Ishikawa (cell line): ENCODE results near the gene CHRM5.

Source experiments
- CEBPB ChIP-seq: IDR thresholded peaks from 2 replicates; pipeline ENCODE4 v1.6.1; 2012
- CREB1 ChIP-seq: IDR thresholded peaks from 2 replicates; pipeline ENCODE4 v1.6.1; 2012; ENCODE audit warnings: low read depth
- EGR1 ChIP-seq: IDR thresholded peaks from 2 replicates; pipeline ENCODE4 v1.6.1; 2012
- EP300 ChIP-seq: IDR thresholded peaks from 2 replicates; pipeline ENCODE4 v1.6.1; 2012; ENCODE audit warnings: borderline replicate concordance
- FOXM1 ChIP-seq: IDR thresholded peaks from 2 replicates; pipeline ENCODE4 v1.6.1; 2012; ENCODE audit warnings: low read depth, borderline replicate concordance
- NFIC ChIP-seq: IDR thresholded peaks from 2 replicates; pipeline ENCODE4 v1.6.1; 2012
- RAD21 ChIP-seq: IDR thresholded peaks from 2 replicates; pipeline ENCODE4 v1.6.1; 2012; ENCODE audit warnings: low read depth
- REST ChIP-seq: IDR thresholded peaks from 2 replicates; pipeline ENCODE4 v1.6.1; 2012; ENCODE audit warnings: low read depth, mild to moderate bottlenecking
- TAF1 ChIP-seq: IDR thresholded peaks from 2 replicates; pipeline ENCODE4 v1.6.1; 2012; ENCODE audit warnings: low read depth, mild to moderate bottlenecking
- TCF12 ChIP-seq: IDR thresholded peaks from 2 replicates; pipeline ENCODE4 v1.6.1; 2012; ENCODE audit warnings: low read depth
- TEAD4 ChIP-seq: IDR thresholded peaks from 2 replicates; pipeline ENCODE4 v1.6.1; 2012
- USF1 ChIP-seq: IDR thresholded peaks from 2 replicates; pipeline ENCODE4 v1.6.1; 2012
- YY1 ChIP-seq: IDR thresholded peaks from 2 replicates; pipeline ENCODE4 v1.6.1; 2012; ENCODE audit warnings: low read depth
- ZBTB7A ChIP-seq: IDR thresholded peaks from 2 replicates; pipeline ENCODE4 v1.6.1; 2012; ENCODE audit warnings: low read depth
- TF ChIP-seq, protein P1 (sequence below): IDR thresholded peaks from 2 replicates; pipeline ENCODE4 v1.6.1; 2012

Gene CHRM5

GRCh38 chr15:34056911-34057310 lies 88.6 kb downstream of the CHRM5 start:
- TF ChIP-seq RAD21 (no peak), NFIC (no peak), TCF12 (no peak), CREB1 (no peak), TAF1 (no peak), EGR1 (no peak), CEBPB (no peak), USF1 (no peak)
- TF ChIP-seq, protein P1, sequence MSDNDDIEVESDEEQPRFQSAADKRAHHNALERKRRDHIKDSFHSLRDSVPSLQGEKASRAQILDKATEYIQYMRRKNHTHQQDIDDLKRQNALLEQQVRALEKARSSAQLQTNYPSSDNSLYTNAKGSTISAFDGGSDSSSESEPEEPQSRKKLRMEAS, result no peak

GRCh38 chr15:34059476-34059875 lies 91.2 kb downstream of the CHRM5 start:
- TF ChIP-seq CREB1 (no peak), ZBTB7A (no peak), TAF1 (no peak), NFIC (no peak), USF1 (no peak), CEBPB (no peak), REST (no peak), EGR1 (no peak), YY1 (no peak), TCF12 (no peak), FOXM1 (no peak), EP300 (no peak), TEAD4 (no peak), RAD21 (no peak)
- TF ChIP-seq, protein P1, result no peak

DNA sequence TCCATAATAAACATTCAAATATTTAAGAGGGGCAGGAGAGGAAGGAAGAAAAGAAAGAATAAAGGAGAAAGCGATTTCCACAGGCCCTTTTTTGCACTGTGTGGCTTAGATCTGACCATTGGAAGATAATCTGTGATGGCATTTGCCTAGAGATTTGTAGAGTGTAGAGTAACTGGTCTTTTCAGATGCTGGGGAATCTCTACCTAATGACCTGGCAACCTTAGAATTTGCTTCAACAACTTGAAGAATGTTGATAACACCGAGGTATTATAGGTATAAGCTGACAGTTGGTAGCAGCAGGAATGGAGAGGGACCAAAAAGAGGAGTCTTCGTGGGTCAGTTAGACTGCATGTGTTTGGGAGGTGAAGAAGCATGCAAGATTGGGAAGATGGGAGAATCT lies 91.6 kb downstream of the CHRM5 start:
- TF ChIP-seq CREB1 (no peak), CEBPB (no peak), ZBTB7A (no peak), EP300 (no peak), RAD21 (no peak), TCF12 (no peak)

DNA sequence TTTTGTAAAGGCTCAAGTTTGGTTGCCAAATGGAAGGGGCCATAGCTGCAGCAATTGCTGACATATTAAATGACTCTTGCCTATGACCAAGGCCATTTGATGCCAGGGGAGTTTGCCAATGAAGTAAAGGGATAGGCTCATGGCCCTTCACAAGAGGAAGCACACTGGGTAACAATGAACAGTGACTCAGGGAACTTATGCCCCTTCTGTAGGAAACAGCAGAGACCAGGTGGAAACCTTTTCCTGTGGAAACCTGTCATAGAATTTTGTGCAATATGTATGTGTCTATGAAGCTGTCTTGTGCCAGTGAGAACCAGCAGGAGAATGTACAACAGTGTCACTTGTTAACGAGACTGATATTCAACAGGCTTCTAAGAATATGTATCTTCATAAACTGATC lies 96.1 kb downstream of the CHRM5 start:
- TF ChIP-seq FOXM1, result no peak
- no peak for TF ChIP-seq TEAD4
- TF ChIP-seq ZBTB7A, result no peak
- TF ChIP-seq, protein P1, result no peak
- no peak for TF ChIP-seq CEBPB
- TF ChIP-seq EP300, result no peak
- TF ChIP-seq TCF12, result no peak
- no peak for TF ChIP-seq TAF1
- TF ChIP-seq USF1, result no peak
- no peak for TF ChIP-seq YY1
- TF ChIP-seq EGR1, result no peak
- no peak for TF ChIP-seq NFIC
- TF ChIP-seq REST, result no peak
- no peak for TF ChIP-seq CREB1

DNA sequence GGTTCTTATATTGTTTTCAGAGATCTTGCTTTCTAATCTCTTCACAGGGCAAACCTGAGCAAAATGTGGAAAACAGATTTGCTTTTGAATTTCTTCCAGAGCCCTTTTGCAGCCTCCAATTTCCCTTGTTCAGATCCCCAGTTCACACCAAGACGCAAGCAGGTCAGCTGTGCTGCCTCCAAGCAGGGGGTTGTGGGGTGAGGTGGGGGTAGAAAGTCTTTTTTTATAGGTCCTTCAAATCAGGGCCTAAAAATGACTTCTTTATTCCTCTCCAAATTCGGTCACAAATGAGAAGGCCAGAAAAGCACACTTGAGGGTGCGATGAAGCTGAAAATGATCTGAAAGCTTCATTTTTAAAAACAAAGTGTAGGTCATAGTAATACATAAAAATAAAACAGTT lies 97.0 kb downstream of the CHRM5 start:
- TF ChIP-seq FOXM1 (no peak), NFIC (no peak), EP300 (no peak), CEBPB (no peak), RAD21 (no peak), CREB1 (no peak), TEAD4 (no peak)
- TF ChIP-seq, protein P1, result no peak

GRCh38 chr15:34065941-34066340 lies 97.6 kb downstream of the CHRM5 start:
- TF ChIP-seq TCF12 (no peak), FOXM1 (no peak), EGR1 (no peak), CREB1 (no peak), NFIC (no peak), EP300 (no peak), USF1 (no peak), ZBTB7A (no peak), REST (no peak), TEAD4 (no peak), TAF1 (no peak), YY1 (no peak)
- TF ChIP-seq, protein P1, result no peak
